Measurements from ENCODE around the gene SLC38A2.

- TF ChIP-seq POLR2A (IDR thresholded peaks at IDR 0.05; ENCODE audit: low read length) (no peak), GATA1 (IDR thresholded peaks at IDR 0.05; ENCODE audit: low read depth, low read length) (no peak)
These were observed 4.0 kb upstream of the SLC38A2 start for GRCh38 chr12:46376579-46376978.
